ENCODE data around the gene P4HTM. TPM values are rescaled to one million over a fixed set of nuclear protein-coding genes. Genes with fewer than 3 reads are reported as not detected.

P4HTM gene
- polyA plus RNA-seq, 3 donors, result 14.9 to 40.0 (median 18.1) TPM

DNA sequence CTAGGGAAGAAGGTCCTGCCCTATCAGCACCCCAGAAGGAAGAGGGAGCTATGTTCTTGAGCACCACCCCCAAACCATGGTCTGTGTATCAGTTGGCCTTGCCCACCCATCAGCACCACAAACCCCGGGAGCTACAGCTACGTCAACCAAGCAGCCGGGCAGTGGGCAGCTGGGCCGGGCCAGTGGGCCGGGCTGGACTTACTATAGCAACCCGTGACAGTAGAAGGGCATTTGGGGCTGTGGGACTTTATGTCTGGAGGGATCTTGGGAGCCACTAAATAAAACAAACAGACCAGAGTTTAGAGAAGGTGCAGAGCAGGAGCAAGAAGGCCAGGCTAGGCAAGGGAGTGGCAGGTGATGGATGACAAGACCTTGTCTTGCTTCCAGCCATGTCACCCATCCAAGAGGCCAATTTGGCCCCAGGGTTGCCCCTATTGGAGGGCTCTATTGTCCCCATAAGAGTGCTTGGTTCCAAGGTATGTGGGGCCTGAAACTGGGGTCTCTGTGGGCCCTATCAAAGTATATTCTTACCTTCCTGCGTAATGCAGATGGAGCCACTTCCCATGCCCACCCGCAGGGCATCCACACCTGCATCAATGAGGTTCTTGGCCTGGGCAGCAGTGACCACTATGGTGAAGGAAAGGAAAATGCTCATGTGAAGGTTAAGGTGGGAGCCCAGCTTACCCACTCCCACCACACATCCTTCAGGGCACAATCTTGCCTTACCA, 35.9 kb downstream of the P4HTM start:
- Histone ChIP-seq H3K4me2 (replicated peaks; ENCODE audit: extremely low read depth, low read length, poor library complexity, severe bottlenecking) (no peak overlapping the region), H3K27ac (ENCODE audit: low read depth in 1 of 2, low read length in 2 of 2) (peak overlapping the region in 1 of 2 donors; percentile 12), H3K27me3 (ENCODE audit: control insufficient read depth in 2 of 2, insufficient read depth in 2 of 2, low read length in 2 of 2) (no peaks in the 10 kb centered on the region), H4K20me1 (ENCODE audit: insufficient read depth, low read length) (no peaks in the 10 kb centered on the region), H3K4me3 (replicated peaks in 1 of 3; ENCODE audit: low read depth in 2 of 3, low read length in 3 of 3) (no peak overlapping the region), H2AFZ (ENCODE audit: insufficient read depth, low read depth, low read length, poor library complexity, severe bottlenecking) (no peak overlapping the region), H3K9ac (ENCODE audit: insufficient read depth, low read length, poor library complexity, severe bottlenecking) (no peak overlapping the region), H3K36me3 (replicated peaks in 1 of 2; ENCODE audit: control insufficient read depth in 1 of 2, insufficient read depth in 2 of 2, low read length in 2 of 2) (peaks cover 42 to 51% of the 10 kb centered on the region in 2 donors), H3K4me1 (ENCODE audit: control insufficient read depth in 1 of 2, insufficient read depth in 2 of 2, low read length in 2 of 2) (peaks cover 26 to 33% of the 10 kb centered on the region in 2 donors), H3K9me3 (replicated peaks in 1 of 2; ENCODE audit: control insufficient read depth in 1 of 2, insufficient read depth in 1 of 2, low read length in 2 of 2) (no peaks in the 10 kb centered on the region), H3K79me2 (ENCODE audit: insufficient read depth, low read length) (peaks cover 55% of the 10 kb centered on the region)
- Mint-ChIP-seq H3K4me3 (no peak overlapping the region), H3K4me1 (peaks cover 34% of the 10 kb centered on the region), H3K36me3 (peaks cover 44% of the 10 kb centered on the region in 2 donors), H3K27ac (peak overlapping the region in 3 of 7 donors; percentile 3 to 73 (median 57)), H3K9me3 (no peaks in the 10 kb centered on the region), H3K27me3 (ENCODE audit: low read depth in 3 of 3) (peaks cover 0 to 2% (median 0%) of the 10 kb centered on the region in 3 donors)
- TF ChIP-seq, protein P1, sequence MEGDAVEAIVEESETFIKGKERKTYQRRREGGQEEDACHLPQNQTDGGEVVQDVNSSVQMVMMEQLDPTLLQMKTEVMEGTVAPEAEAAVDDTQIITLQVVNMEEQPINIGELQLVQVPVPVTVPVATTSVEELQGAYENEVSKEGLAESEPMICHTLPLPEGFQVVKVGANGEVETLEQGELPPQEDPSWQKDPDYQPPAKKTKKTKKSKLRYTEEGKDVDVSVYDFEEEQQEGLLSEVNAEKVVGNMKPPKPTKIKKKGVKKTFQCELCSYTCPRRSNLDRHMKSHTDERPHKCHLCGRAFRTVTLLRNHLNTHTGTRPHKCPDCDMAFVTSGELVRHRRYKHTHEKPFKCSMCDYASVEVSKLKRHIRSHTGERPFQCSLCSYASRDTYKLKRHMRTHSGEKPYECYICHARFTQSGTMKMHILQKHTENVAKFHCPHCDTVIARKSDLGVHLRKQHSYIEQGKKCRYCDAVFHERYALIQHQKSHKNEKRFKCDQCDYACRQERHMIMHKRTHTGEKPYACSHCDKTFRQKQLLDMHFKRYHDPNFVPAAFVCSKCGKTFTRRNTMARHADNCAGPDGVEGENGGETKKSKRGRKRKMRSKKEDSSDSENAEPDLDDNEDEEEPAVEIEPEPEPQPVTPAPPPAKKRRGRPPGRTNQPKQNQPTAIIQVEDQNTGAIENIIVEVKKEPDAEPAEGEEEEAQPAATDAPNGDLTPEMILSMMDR (IDR thresholded peaks at IDR 0.05), result no peak
- no CpG with 5 or more reads among the region's 8 CpGs for WGBS (ENCODE audit: insufficient coverage)
- intact Hi-C loops (cut with micrococcal nuclease), result no loop called here
- DNase-seq, result no peak

DNA sequence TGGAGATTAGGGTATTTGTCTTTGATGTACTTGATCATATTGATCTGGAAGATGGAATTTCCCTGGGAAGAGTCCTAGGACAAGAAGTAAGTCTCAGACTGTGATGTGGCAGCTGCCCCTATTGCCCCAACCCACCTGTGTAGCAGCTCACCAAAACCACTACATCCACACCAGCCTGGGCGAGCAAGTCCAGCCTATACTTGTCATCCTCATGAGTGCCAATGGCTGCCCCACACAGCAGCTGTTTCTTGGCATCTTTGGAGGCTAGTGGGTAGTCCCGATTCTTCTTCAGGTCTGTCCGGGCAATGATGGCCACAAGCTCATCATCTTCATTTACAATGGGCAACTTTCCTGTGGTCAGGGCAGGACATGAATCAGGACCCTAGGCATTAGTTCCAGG, 36.5 kb downstream of the P4HTM start:
- Mint-ChIP-seq H3K36me3 (peaks cover 48 to 50% of the 10 kb centered on the region in 2 donors), H3K4me1 (peaks cover 34% of the 10 kb centered on the region), H3K27me3 (ENCODE audit: low read depth in 3 of 3) (no peaks in the 10 kb centered on the region), H3K9me3 (no peaks in the 10 kb centered on the region), H3K4me3 (no peak overlapping the region), H3K27ac (peak overlapping the region in 2 of 7 donors; percentile 57 to 73)
- Histone ChIP-seq H3K4me3 (replicated peaks in 1 of 3; ENCODE audit: low read depth in 2 of 3, low read length in 3 of 3) (no peak overlapping the region), H3K79me2 (ENCODE audit: insufficient read depth, low read length) (peaks cover 51% of the 10 kb centered on the region), H3K9me3 (replicated peaks in 1 of 2; ENCODE audit: control insufficient read depth in 1 of 2, insufficient read depth in 1 of 2, low read length in 2 of 2) (no peaks in the 10 kb centered on the region), H3K9ac (ENCODE audit: insufficient read depth, low read length, poor library complexity, severe bottlenecking) (no peak overlapping the region), H4K20me1 (ENCODE audit: insufficient read depth, low read length) (no peaks in the 10 kb centered on the region), H3K27ac (ENCODE audit: low read depth in 1 of 2, low read length in 2 of 2) (peak overlapping the region in 1 of 2 donors; percentile 11), H3K27me3 (ENCODE audit: control insufficient read depth in 2 of 2, insufficient read depth in 2 of 2, low read length in 2 of 2) (no peaks in the 10 kb centered on the region), H3K36me3 (replicated peaks in 1 of 2; ENCODE audit: control insufficient read depth in 1 of 2, insufficient read depth in 2 of 2, low read length in 2 of 2) (peaks cover 46 to 57% of the 10 kb centered on the region in 2 donors), H3K4me1 (ENCODE audit: control insufficient read depth in 1 of 2, insufficient read depth in 2 of 2, low read length in 2 of 2) (peaks cover 26 to 33% of the 10 kb centered on the region in 2 donors), H3K4me2 (replicated peaks; ENCODE audit: extremely low read depth, low read length, poor library complexity, severe bottlenecking) (no peak overlapping the region), H2AFZ (ENCODE audit: insufficient read depth, low read depth, low read length, poor library complexity, severe bottlenecking) (no peak overlapping the region)
- intact Hi-C loops (cut with micrococcal nuclease), result no loop called here
- no peak for DNase-seq
- no CpG with 5 or more reads among the region's 3 CpGs for WGBS (ENCODE audit: insufficient coverage)
- TF ChIP-seq, protein P1 (IDR thresholded peaks at IDR 0.05), result no peak
